ENCODE measurements around the gene MDM2.

DNA sequence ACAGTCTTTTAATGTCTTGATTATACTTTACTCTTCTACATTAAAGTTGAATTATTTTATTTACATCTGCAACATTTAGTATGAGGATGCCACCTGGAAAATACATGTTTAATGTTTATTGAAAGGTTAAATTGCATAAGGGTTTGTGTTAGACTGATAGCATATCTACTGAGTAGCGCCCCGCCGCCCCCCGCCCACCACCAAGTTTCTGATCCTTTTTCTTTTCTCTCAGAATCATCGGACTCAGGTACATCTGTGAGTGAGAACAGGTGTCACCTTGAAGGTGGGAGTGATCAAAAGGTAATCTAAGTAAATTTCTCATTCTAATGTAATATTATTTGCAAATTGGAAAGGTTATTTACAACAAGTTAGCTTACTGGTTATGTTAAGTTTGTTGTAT is 16.2 kb downstream of the MDM2 start:
- TF ChIP-seq EZH2phosphoT487 (IDR thresholded peaks at IDR 0.05; ENCODE audit: low read length) = no peak
- TF ChIP-seq, protein P1, sequence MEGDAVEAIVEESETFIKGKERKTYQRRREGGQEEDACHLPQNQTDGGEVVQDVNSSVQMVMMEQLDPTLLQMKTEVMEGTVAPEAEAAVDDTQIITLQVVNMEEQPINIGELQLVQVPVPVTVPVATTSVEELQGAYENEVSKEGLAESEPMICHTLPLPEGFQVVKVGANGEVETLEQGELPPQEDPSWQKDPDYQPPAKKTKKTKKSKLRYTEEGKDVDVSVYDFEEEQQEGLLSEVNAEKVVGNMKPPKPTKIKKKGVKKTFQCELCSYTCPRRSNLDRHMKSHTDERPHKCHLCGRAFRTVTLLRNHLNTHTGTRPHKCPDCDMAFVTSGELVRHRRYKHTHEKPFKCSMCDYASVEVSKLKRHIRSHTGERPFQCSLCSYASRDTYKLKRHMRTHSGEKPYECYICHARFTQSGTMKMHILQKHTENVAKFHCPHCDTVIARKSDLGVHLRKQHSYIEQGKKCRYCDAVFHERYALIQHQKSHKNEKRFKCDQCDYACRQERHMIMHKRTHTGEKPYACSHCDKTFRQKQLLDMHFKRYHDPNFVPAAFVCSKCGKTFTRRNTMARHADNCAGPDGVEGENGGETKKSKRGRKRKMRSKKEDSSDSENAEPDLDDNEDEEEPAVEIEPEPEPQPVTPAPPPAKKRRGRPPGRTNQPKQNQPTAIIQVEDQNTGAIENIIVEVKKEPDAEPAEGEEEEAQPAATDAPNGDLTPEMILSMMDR (IDR thresholded peaks at IDR 0.05; ENCODE audit: low read length) = no peak
